Neural cell (in vitro differentiated cells): ENCODE data around the gene KLHL14. TPM values are rescaled to one million over a fixed set of nuclear protein-coding genes. Genes with fewer than 3 reads are reported as not detected.

Experiments
- H2AFZ ChIP-seq: fragments of 200-600, 300-800 bp; sonication (generic), shearing (Covaris generic); 2 replicates; pipeline ENCODE4 v1.6.0; 2014; ENCODE audit warnings: low read depth, mild to moderate bottlenecking, antibody characterized with exemption, low read length, moderate library complexity
- H3F3A ChIP-seq: fragments of 200-600 bp; shearing (Covaris generic); 2 replicates; pipeline ENCODE4 v1.6.1; 2016; ENCODE audit warnings: mild to moderate bottlenecking, moderate library complexity, mixed read lengths, antibody characterized with exemption, low read length; ENCODE audit not compliant: insufficient read depth, poor library complexity, severe bottlenecking
- H3K27ac ChIP-seq: fragments of 200-600, 300-800 bp; sonication (generic), shearing (Covaris generic); 2 replicates; pipeline ENCODE4 v1.5.1; 2014; ENCODE audit warnings: mild to moderate bottlenecking, low read length, moderate library complexity
- H3K27me3 ChIP-seq: fragments of 300-800, 200-600 bp; sonication (generic), shearing (Covaris generic); 2 replicates; pipeline ENCODE4 v1.6.0; 2014; ENCODE audit warnings: mild to moderate bottlenecking, low read depth, low read length, moderate library complexity; ENCODE audit not compliant: insufficient read depth
- H3K36me3 ChIP-seq: fragments of 300-800, 200-600 bp; sonication (generic), shearing (Covaris generic); 2 replicates; pipeline ENCODE4 v1.5.1; 2014; ENCODE audit warnings: mild to moderate bottlenecking, antibody characterized with exemption, low read length, moderate library complexity; ENCODE audit not compliant: insufficient read depth
- H3K4me2 ChIP-seq: fragments of 300-800, 200-600 bp; sonication (generic), shearing (Covaris generic); 2 replicates; pipeline ENCODE4 v1.6.0; 2014; ENCODE audit warnings: mild to moderate bottlenecking, low read length
- H3K4me3 ChIP-seq: fragments of 300-800, 200-600 bp; sonication (generic), shearing (Covaris generic); 2 replicates; pipeline ENCODE4 v1.5.1; 2014; ENCODE audit warnings: mild to moderate bottlenecking, low read length, moderate library complexity
- H3K79me2 ChIP-seq: fragments of 200-600 bp; shearing (Covaris generic); replicated peaks from 2 replicates; pipeline ENCODE4 v1.6.0; 2014; ENCODE audit warnings: mild to moderate bottlenecking, low read length, moderate library complexity; ENCODE audit not compliant: insufficient read depth
- H3K9ac ChIP-seq: fragments of 300-800, 200-600 bp; sonication (generic), shearing (Covaris generic); 2 replicates; pipeline ENCODE4 v1.6.1; 2016; ENCODE audit warnings: mild to moderate bottlenecking, low read length, mixed read lengths
- H3K9me2 ChIP-seq: fragments of 200-600 bp; shearing (Covaris generic); 2 replicates; pipeline ENCODE4 v1.6.1; 2016; ENCODE audit warnings: mild to moderate bottlenecking, low read length, mixed read lengths; ENCODE audit not compliant: insufficient read depth
- H3K9me3 ChIP-seq: fragments of 200-600, 300-800 bp; sonication (generic), shearing (Covaris generic); 2 replicates; pipeline ENCODE4 v1.6.1; 2016; ENCODE audit warnings: mild to moderate bottlenecking, mixed run types, low read length, moderate library complexity, mixed read lengths
- H4K20me1 ChIP-seq: fragments of 200-600 bp; shearing (Covaris generic); 2 replicates; pipeline ENCODE4 v1.6.1; 2016; ENCODE audit warnings: mild to moderate bottlenecking, mixed run types; ENCODE audit not compliant: insufficient read depth
- EP300 ChIP-seq: fragments of 450-650 bp; conservative IDR thresholded peaks from 2 replicates; pipeline ENCODE4 v1.6.1; 2014; ENCODE audit warnings: antibody characterized with exemption, mild to moderate bottlenecking, moderate library complexity; ENCODE audit not compliant: poor library complexity, severe bottlenecking
- EZH2 ChIP-seq: fragments of 200-600, 300-800 bp; shearing (Covaris generic), sonication (generic); IDR thresholded peaks from 2 replicates; pipeline ENCODE4 v1.6.1; 2014; ENCODE audit warnings: antibody characterized with exemption, low read length, borderline replicate concordance, mild to moderate bottlenecking; ENCODE audit not compliant: insufficient read depth, poor library complexity, severe bottlenecking
- MXI1 ChIP-seq: fragments of 450-650 bp; conservative IDR thresholded peaks from 2 replicates; pipeline ENCODE4 v1.6.1; 2014; ENCODE audit warnings: antibody characterized with exemption, mild to moderate bottlenecking; ENCODE audit not compliant: poor library complexity, severe bottlenecking
- POLR2AphosphoS5 ChIP-seq: IDR thresholded peaks from 2 replicates; pipeline ENCODE4 v1.6.1; 2012
- RAD21 ChIP-seq: fragments of 450-650 bp; conservative IDR thresholded peaks from 2 replicates; pipeline ENCODE4 v1.6.1; 2014; ENCODE audit warnings: antibody characterized with exemption, mild to moderate bottlenecking, moderate library complexity
- SMC3 ChIP-seq: fragments of 450-650 bp; conservative IDR thresholded peaks from 2 replicates; pipeline ENCODE4 v1.6.1; 2014; ENCODE audit warnings: antibody characterized with exemption, mild to moderate bottlenecking, moderate library complexity; ENCODE audit not compliant: poor library complexity
- TAF1 ChIP-seq: IDR thresholded peaks from 2 replicates; pipeline ENCODE4 v1.6.1; 2012; ENCODE audit warnings: low read depth
- polyA plus RNA-seq: library from polyadenylated mRNA; depleted of rRNA; stranded (reverse); fragments of >200 nt; gene quantifications from 2 replicates; pipeline ENCODE4 v1.2.3, GENCODE V29; 2014
- TF ChIP-seq, protein P1 (sequence below): IDR thresholded peaks from 2 replicates; pipeline ENCODE4 v1.6.1; 2012; ENCODE audit warnings: borderline replicate concordance
- TF ChIP-seq, protein P2 (sequence below): fragments of 450-650 bp; IDR thresholded peaks from 2 replicates; pipeline ENCODE4 v1.5.1; 2014; ENCODE audit warnings: antibody characterized with exemption, mild to moderate bottlenecking, moderate library complexity; ENCODE audit not compliant: poor library complexity, severe bottlenecking

KLHL14 gene
- polyA plus RNA-seq, 1 donor from 2014 or later, result 0.33 TPM

DNA sequence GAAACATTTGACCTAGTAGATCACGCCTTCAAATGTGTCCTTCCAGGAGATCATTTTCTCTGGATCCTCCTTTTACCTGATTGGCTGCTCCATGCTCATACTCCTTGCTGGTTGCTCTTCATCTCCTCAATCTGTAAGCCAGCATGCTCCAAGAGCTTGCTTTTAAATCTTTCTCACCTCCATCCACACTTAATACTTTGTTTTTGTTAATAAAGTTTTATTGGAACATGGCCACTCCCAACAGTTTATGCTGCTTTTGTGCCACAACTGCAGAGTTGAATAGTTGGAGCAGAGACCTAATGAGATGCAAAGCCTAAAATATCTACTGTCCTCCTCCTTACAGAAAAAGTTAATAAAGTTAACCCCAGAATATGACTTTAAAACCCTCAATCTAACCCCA, 60.0 kb downstream of the KLHL14 start:
- no peak overlapping the region for H3K27ac ChIP-seq
- no peaks in the 10 kb centered on the region for H3K9me2 ChIP-seq
- no peak for TF ChIP-seq TAF1
- TF ChIP-seq, protein P1, sequence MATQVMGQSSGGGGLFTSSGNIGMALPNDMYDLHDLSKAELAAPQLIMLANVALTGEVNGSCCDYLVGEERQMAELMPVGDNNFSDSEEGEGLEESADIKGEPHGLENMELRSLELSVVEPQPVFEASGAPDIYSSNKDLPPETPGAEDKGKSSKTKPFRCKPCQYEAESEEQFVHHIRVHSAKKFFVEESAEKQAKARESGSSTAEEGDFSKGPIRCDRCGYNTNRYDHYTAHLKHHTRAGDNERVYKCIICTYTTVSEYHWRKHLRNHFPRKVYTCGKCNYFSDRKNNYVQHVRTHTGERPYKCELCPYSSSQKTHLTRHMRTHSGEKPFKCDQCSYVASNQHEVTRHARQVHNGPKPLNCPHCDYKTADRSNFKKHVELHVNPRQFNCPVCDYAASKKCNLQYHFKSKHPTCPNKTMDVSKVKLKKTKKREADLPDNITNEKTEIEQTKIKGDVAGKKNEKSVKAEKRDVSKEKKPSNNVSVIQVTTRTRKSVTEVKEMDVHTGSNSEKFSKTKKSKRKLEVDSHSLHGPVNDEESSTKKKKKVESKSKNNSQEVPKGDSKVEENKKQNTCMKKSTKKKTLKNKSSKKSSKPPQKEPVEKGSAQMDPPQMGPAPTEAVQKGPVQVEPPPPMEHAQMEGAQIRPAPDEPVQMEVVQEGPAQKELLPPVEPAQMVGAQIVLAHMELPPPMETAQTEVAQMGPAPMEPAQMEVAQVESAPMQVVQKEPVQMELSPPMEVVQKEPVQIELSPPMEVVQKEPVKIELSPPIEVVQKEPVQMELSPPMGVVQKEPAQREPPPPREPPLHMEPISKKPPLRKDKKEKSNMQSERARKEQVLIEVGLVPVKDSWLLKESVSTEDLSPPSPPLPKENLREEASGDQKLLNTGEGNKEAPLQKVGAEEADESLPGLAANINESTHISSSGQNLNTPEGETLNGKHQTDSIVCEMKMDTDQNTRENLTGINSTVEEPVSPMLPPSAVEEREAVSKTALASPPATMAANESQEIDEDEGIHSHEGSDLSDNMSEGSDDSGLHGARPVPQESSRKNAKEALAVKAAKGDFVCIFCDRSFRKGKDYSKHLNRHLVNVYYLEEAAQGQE, result no peak
- no peak for TF ChIP-seq RAD21
- TF ChIP-seq MXI1, result no peak
- TF ChIP-seq EZH2, result no peak
- TF ChIP-seq, protein P2, sequence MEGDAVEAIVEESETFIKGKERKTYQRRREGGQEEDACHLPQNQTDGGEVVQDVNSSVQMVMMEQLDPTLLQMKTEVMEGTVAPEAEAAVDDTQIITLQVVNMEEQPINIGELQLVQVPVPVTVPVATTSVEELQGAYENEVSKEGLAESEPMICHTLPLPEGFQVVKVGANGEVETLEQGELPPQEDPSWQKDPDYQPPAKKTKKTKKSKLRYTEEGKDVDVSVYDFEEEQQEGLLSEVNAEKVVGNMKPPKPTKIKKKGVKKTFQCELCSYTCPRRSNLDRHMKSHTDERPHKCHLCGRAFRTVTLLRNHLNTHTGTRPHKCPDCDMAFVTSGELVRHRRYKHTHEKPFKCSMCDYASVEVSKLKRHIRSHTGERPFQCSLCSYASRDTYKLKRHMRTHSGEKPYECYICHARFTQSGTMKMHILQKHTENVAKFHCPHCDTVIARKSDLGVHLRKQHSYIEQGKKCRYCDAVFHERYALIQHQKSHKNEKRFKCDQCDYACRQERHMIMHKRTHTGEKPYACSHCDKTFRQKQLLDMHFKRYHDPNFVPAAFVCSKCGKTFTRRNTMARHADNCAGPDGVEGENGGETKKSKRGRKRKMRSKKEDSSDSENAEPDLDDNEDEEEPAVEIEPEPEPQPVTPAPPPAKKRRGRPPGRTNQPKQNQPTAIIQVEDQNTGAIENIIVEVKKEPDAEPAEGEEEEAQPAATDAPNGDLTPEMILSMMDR, result no peak
- TF ChIP-seq POLR2AphosphoS5, result no peak
- no peak for TF ChIP-seq EP300
- no peaks in the 10 kb centered on the region for H4K20me1 ChIP-seq
- no peak overlapping the region for H3K4me3 ChIP-seq
- no peak overlapping the region for H3K9ac ChIP-seq
- no peaks in the 10 kb centered on the region for H3K36me3 ChIP-seq
- H3K4me2 ChIP-seq, result no peak overlapping the region
- no peaks in the 10 kb centered on the region for H3F3A ChIP-seq
- no peaks in the 10 kb centered on the region for H3K27me3 ChIP-seq
- H2AFZ ChIP-seq, result no peak overlapping the region
- no peaks in the 10 kb centered on the region for H3K79me2 ChIP-seq
- no peaks in the 10 kb centered on the region for H3K9me3 ChIP-seq

DNA sequence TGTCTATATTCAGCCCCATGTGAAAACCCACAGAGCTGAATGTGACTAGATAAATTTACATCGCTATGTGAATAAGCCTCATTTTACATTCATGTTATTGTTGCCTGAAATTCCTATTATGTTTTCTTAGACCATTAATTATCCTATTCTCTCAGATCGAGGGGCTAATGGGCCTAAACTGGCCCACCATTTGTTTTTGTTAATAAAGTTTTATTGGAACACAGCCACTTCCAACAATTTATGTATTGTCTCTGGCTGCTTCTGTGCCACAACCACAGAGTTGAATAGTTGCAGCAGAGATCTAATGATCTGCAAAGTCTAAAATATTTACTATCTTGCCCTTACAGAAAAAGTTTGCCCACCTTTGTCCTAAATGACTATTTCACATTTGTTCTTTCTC, 61.0 kb downstream of the KLHL14 start:
- no peaks in the 10 kb centered on the region for H4K20me1 ChIP-seq
- no peak overlapping the region for H3K4me3 ChIP-seq
- H2AFZ ChIP-seq, result no peak overlapping the region
- H3K27ac ChIP-seq, result no peak overlapping the region
- no peaks in the 10 kb centered on the region for H3K9me2 ChIP-seq
- no peaks in the 10 kb centered on the region for H3K9me3 ChIP-seq
- H3F3A ChIP-seq, result no peaks in the 10 kb centered on the region
- H3K4me2 ChIP-seq, result no peak overlapping the region
- H3K79me2 ChIP-seq, result no peaks in the 10 kb centered on the region
- H3K27me3 ChIP-seq, result no peaks in the 10 kb centered on the region
- H3K36me3 ChIP-seq, result no peaks in the 10 kb centered on the region
- H3K9ac ChIP-seq, result no peak overlapping the region
- TF ChIP-seq EP300 (no peak), SMC3 (no peak), MXI1 (no peak), RAD21 (no peak), EZH2 (no peak), TAF1 (no peak), POLR2AphosphoS5 (no peak)
- TF ChIP-seq, protein P2, result no peak
- TF ChIP-seq, protein P1, result no peak
